HepG2 (cell line): ENCODE measurements around the gene CA11. TPM values are rescaled to one million over a fixed set of nuclear protein-coding genes. Genes with fewer than 3 reads are reported as not detected.

Experiments used
- HCFC1 ChIP-seq: fragments of 150-350 bp; IDR thresholded peaks from 2 replicates; pipeline ENCODE4 v1.6.1; 2014; ENCODE audit warnings: low read depth, low read length
- KIAA2018 ChIP-seq: sonication (generic); formaldehyde crosslinking; IDR thresholded peaks from 2 replicates; pipeline ENCODE4 v1.5.0; 2020; ENCODE audit warnings: mild to moderate bottlenecking, missing genetic modification reagents, borderline replicate concordance
- NFE2L2 ChIP-seq: fragments of 150-350 bp; IDR thresholded peaks from 2 replicates; pipeline ENCODE4 v1.6.1; 2014; ENCODE audit warnings: low read length
- NR2F6 ChIP-seq, 2 experiments: IDR thresholded peaks; 2 replicates each; pipeline ENCODE4 v1.6.1; 2016; ENCODE audit warnings: antibody characterized with exemption in 1 of 2, mild to moderate bottlenecking in 1 of 2
- REXO4 ChIP-seq: sonication (generic); formaldehyde crosslinking; IDR thresholded peaks from 2 replicates; pipeline ENCODE4 v1.8.0; 2022; ENCODE audit warnings: missing genetic modification reagents, mild to moderate bottlenecking, borderline replicate concordance
- SMAD1 ChIP-seq: sonication (generic); formaldehyde crosslinking; IDR thresholded peaks from 2 replicates; pipeline ENCODE4 v1.4.0; 2020; ENCODE audit warnings: missing genetic modification reagents, low read depth, mild to moderate bottlenecking, borderline replicate concordance
- SRY ChIP-seq: sonication (generic); formaldehyde crosslinking; IDR thresholded peaks from 2 replicates; pipeline ENCODE4 v1.8.0; 2022; ENCODE audit warnings: mild to moderate bottlenecking, missing genetic modification reagents
- USF2 ChIP-seq, 2 experiments: sonication (generic) in 1 of 2; formaldehyde crosslinking in 1 of 2; IDR thresholded peaks; 2 replicates each; pipeline versions ENCODE4 v1.5.1 to v1.6.1; 2011 to 2020; ENCODE audit warnings: borderline replicate concordance in 1 of 2, low read depth in 1 of 2, low read length in 1 of 2, mild to moderate bottlenecking in 1 of 2, missing genetic modification reagents in 1 of 2, moderate library complexity in 1 of 2
- WIZ ChIP-seq: sonication (generic); formaldehyde crosslinking; IDR thresholded peaks from 2 replicates; pipeline ENCODE4 v1.5.1; 2020; ENCODE audit warnings: mild to moderate bottlenecking, missing genetic modification reagents
- ZFYVE20 ChIP-seq: sonication (generic); formaldehyde crosslinking; IDR thresholded peaks from 2 replicates; pipeline ENCODE4 v1.8.0; 2023; ENCODE audit warnings: low read depth, mild to moderate bottlenecking, moderate library complexity, missing genetic modification reagents, borderline replicate concordance
- ZNF18 ChIP-seq: sonication (generic); formaldehyde crosslinking; IDR thresholded peaks from 2 replicates; pipeline ENCODE4 v1.8.0; 2022; ENCODE audit warnings: mild to moderate bottlenecking, missing genetic modification reagents; ENCODE audit not compliant: insufficient replicate concordance
- ZNF569 ChIP-seq: sonication (generic); formaldehyde crosslinking; IDR thresholded peaks from 2 replicates; pipeline ENCODE4 v1.5.0; 2020; ENCODE audit warnings: mild to moderate bottlenecking, missing genetic modification reagents, moderate library complexity, borderline replicate concordance
- ZNF768 ChIP-seq: sonication (generic); formaldehyde crosslinking; IDR thresholded peaks from 2 replicates; pipeline ENCODE4 v1.4.0; 2020; ENCODE audit warnings: missing genetic modification reagents
- polyA plus RNA-seq, 8 experiments: library from polyadenylated mRNA; depleted of rRNA in 3 of 8; stranded (reverse) in 7 of 8; unstranded in 1 of 8; fragments of >200 nt; fragmentation: Illumina TruSeq in 4 of 8; extraction: Trizol in 4 of 8; gene quantifications; 2 replicates each; pipeline versions ENCODE4 v1.2.1 to v1.2.3, GENCODE V29; 2011 to 2016; ENCODE audit warnings: low read depth in 4 of 8, missing spikeins in 1 of 8, mixed read lengths in 1 of 8; ENCODE audit not compliant: insufficient read depth in 1 of 8
- total RNA-seq, 5 experiments: library from RNA; depleted of rRNA; stranded (reverse); fragments of >200 nt; fragmentation: Illumina TruSeq; extraction: Trizol; gene quantifications; 2 replicates each; pipeline ENCODE4 v1.2.3, GENCODE V29; 2016; ENCODE audit warnings: low read depth in 1 of 5

Gene CA11
- total and polyA plus RNA-seq, 2 of the 13 experiments (the other 11 are each of a cell fraction or from before 2014, with no cell fraction given): 0.41 to 0.58 TPM

- TF ChIP-seq USF2 (IDR thresholded peaks at IDR 0.05; ENCODE audit: low read depth, low read length) (peak; percentile 90), USF2 (CRISPR knock-in tag; IDR thresholded peaks at IDR 0.05; ENCODE audit: borderline replicate concordance) (peak; percentile 90; the same call in 1 of the 2 replicates), NFE2L2 (no peak), ZNF768 (CRISPR knock-in tag) (no peak), SMAD1 (CRISPR knock-in tag) (no peak), NR2F6 (IDR thresholded peaks at IDR 0.05) (no peak), NR2F6 (CRISPR knock-in tag; IDR thresholded peaks at IDR 0.05) (peak; percentile 67; the same call in 1 of the 2 replicates), ZNF18 (CRISPR knock-in tag) (no peak), HCFC1 (no peak), ZFYVE20 (CRISPR knock-in tag) (no peak), SRY (CRISPR knock-in tag) (no peak), WIZ (no peak), ZNF569 (CRISPR knock-in tag) (no peak), REXO4 (no peak), KIAA2018 (no peak)
Observed at GRCh38 chr19:48634424-48635262, 11.3 kb downstream of the CA11 start (continued).
